HFFc6 (cell line): ENCODE data around the gene SIL1. TPM values are rescaled to one million over a fixed set of nuclear protein-coding genes. Genes with fewer than 3 reads are reported as not detected.

Source experiments
- DNase-seq: peaks from one replicate; pipeline ENCODE4 v3.0.0-alpha.2; 2018
- H3K27ac Mint-ChIP-seq: 2 replicates; pipeline ENCODE4 v1.8.0; 2020; ENCODE audit warnings: mild to moderate bottlenecking, mixed read lengths
- H3K27me3 Mint-ChIP-seq: 2 replicates; pipeline ENCODE4 v1.8.0; 2021; ENCODE audit warnings: mild to moderate bottlenecking, moderate library complexity, mixed read lengths; ENCODE audit not compliant: insufficient read depth
- H3K36me3 Mint-ChIP-seq: 2 replicates; pipeline ENCODE4 v1.8.0; 2021; ENCODE audit warnings: low read depth, mixed read lengths
- H3K4me1 Mint-ChIP-seq: 2 replicates; pipeline ENCODE4 v1.8.0; 2020; ENCODE audit warnings: low read depth, mixed read lengths
- H3K4me3 Mint-ChIP-seq: 2 replicates; pipeline ENCODE4 v1.8.0; 2020; ENCODE audit warnings: mild to moderate bottlenecking, moderate library complexity, mixed read lengths
- H3K9me3 Mint-ChIP-seq: 2 replicates; pipeline ENCODE4 v1.8.0; 2020; ENCODE audit warnings: mild to moderate bottlenecking, mixed read lengths
- CTCF ChIP-seq: fragments of 200-600 bp; sonication (generic); IDR thresholded peaks from 2 replicates; pipeline ENCODE4 v1.5.0; 2021; ENCODE audit warnings: antibody characterized with exemption, mild to moderate bottlenecking
- total RNA-seq, 6 experiments: library from RNA; stranded (reverse); fragmentation: NEBNext Ultra II Directional; extraction: Animal tissue kit (Norgen Biotek cat#: 25700); gene quantifications; 2 replicates in 1 of 6; 3 replicates in 5 of 6; pipeline ENCODE4 v1.2.3, GENCODE V29; 2021

SIL1 gene
- total RNA-seq, 6 experiments from 2014 or later = 64.7 to 84.7 (median 78.7) TPM

GRCh38 chr5:138964647-138965201 lies 233.4 kb downstream of the SIL1 start:
- 0 out of 2 replicates have a peak, but pooled peaks cover 2% of the 10 kb centered on the region for H3K27me3 Mint-ChIP-seq
- no peak for DNase-seq
- H3K4me1 Mint-ChIP-seq = peaks cover 44% of the 10 kb centered on the region
- H3K9me3 Mint-ChIP-seq = no peaks in the 10 kb centered on the region
- TF ChIP-seq CTCF = no peak
- H3K27ac Mint-ChIP-seq = no peak overlapping the region
- no peaks in the 10 kb centered on the region for H3K36me3 Mint-ChIP-seq
- no peak overlapping the region for H3K4me3 Mint-ChIP-seq

GRCh38 chr5:138963763-138964371 lies 234.3 kb downstream of the SIL1 start:
- Mint-ChIP-seq H3K4me3 (no peak overlapping the region), H3K36me3 (no peaks in the 10 kb centered on the region), H3K27me3 (0 out of 2 replicates have a peak, but pooled peaks cover 2% of the 10 kb centered on the region), H3K27ac (no peak overlapping the region), H3K9me3 (no peaks in the 10 kb centered on the region), H3K4me1 (peaks cover 44% of the 10 kb centered on the region)
- TF ChIP-seq CTCF = no peak
- no peak for DNase-seq

GRCh38 chr5:138962614-138963370 lies 235.4 kb downstream of the SIL1 start:
- Mint-ChIP-seq H3K27me3 (0 out of 2 replicates have a peak, but pooled peaks cover 2% of the 10 kb centered on the region), H3K36me3 (no peaks in the 10 kb centered on the region), H3K4me3 (no peak overlapping the region), H3K9me3 (no peaks in the 10 kb centered on the region), H3K4me1 (peaks cover 35% of the 10 kb centered on the region), H3K27ac (no peak overlapping the region)
- TF ChIP-seq CTCF = no peak
- DNase-seq = no peak

GRCh38 chr5:138961729-138962128 lies 236.4 kb downstream of the SIL1 start:
- no peaks in the 10 kb centered on the region for H3K9me3 Mint-ChIP-seq
- peaks cover 24% of the 10 kb centered on the region for H3K4me1 Mint-ChIP-seq
- H3K36me3 Mint-ChIP-seq = no peaks in the 10 kb centered on the region
- no peak overlapping the region for H3K27ac Mint-ChIP-seq
- no peak for TF ChIP-seq CTCF
- no peak overlapping the region for H3K4me3 Mint-ChIP-seq
- 0 out of 2 replicates have a peak, but pooled peaks cover 2% of the 10 kb centered on the region for H3K27me3 Mint-ChIP-seq
- no peak for DNase-seq

GRCh38 chr5:138961221-138961620 lies 236.9 kb downstream of the SIL1 start:
- 0 out of 2 replicates have a peak, but pooled peaks cover 2% of the 10 kb centered on the region for H3K27me3 Mint-ChIP-seq
- peaks cover 20% of the 10 kb centered on the region for H3K4me1 Mint-ChIP-seq
- no peak overlapping the region for H3K27ac Mint-ChIP-seq
- H3K4me3 Mint-ChIP-seq = no peak overlapping the region
- no peak for TF ChIP-seq CTCF
- no peak for DNase-seq
- no peaks in the 10 kb centered on the region for H3K9me3 Mint-ChIP-seq
- no peaks in the 10 kb centered on the region for H3K36me3 Mint-ChIP-seq
